SK-N-SH treated with all-trans-retinoic acid at 6 μM for 48 hours (cell line): ENCODE data around the gene CACNA1A.

Experiments used
- ATAC-seq: fragments of 200-7000 bp; cut with Tn5 transposase; 3 replicates; pipeline ENCODE4 v1.9.1; 2020; ENCODE audit warnings: mild to moderate bottlenecking, moderate library complexity
- BACH2 ChIP-seq: fragments of 250-450 bp; sonication (Bioruptor Pico); IDR thresholded peaks from 2 replicates; pipeline ENCODE4 v1.9.0; 2021; ENCODE audit warnings: mild to moderate bottlenecking, borderline replicate concordance
- CREB5 ChIP-seq: fragments of 250-450 bp; sonication (Bioruptor Pico); IDR thresholded peaks from 2 replicates; pipeline ENCODE4 v1.5.1; 2020; ENCODE audit warnings: low read depth, mild to moderate bottlenecking, moderate library complexity
- CSDC2 ChIP-seq: fragments of 250-450 bp; sonication (Bioruptor Pico); IDR thresholded peaks from 2 replicates; pipeline ENCODE4 v1.5.0; 2020; ENCODE audit warnings: mild to moderate bottlenecking, moderate library complexity
- CSRNP3 ChIP-seq: fragments of 250-450 bp; sonication (Bioruptor Pico); IDR thresholded peaks from 2 replicates; pipeline ENCODE4 v1.5.1; 2021; ENCODE audit warnings: mild to moderate bottlenecking, moderate library complexity
- ESRRG ChIP-seq: fragments of 250-450 bp; sonication (Bioruptor Pico); IDR thresholded peaks from 2 replicates; pipeline ENCODE4 v1.6.1; 2021; ENCODE audit warnings: mild to moderate bottlenecking
- GLIS3 ChIP-seq: fragments of 250-450 bp; sonication (Bioruptor Pico); IDR thresholded peaks from 2 replicates; pipeline ENCODE4 v1.5.0; 2020; ENCODE audit warnings: mild to moderate bottlenecking, moderate library complexity
- ISL1 ChIP-seq: fragments of 250-450 bp; sonication (Bioruptor Pico); IDR thresholded peaks from 2 replicates; pipeline ENCODE4 v2.1.2; 2022; ENCODE audit warnings: mild to moderate bottlenecking, moderate library complexity
- PATZ1 ChIP-seq: fragments of 250-450 bp; sonication (Bioruptor Pico); IDR thresholded peaks from 2 replicates; pipeline ENCODE4 v1.8.0; 2020; ENCODE audit warnings: mild to moderate bottlenecking, moderate library complexity, borderline replicate concordance
- POU6F1 ChIP-seq: fragments of 250-450 bp; sonication (Bioruptor Pico); IDR thresholded peaks from 2 replicates; pipeline ENCODE4 v1.8.0; 2021; ENCODE audit warnings: low read depth, mild to moderate bottlenecking, moderate library complexity, borderline replicate concordance
- PPARA ChIP-seq: fragments of 250-450 bp; sonication (Bioruptor Pico); IDR thresholded peaks from 2 replicates; pipeline ENCODE4 v1.5.0; 2020; ENCODE audit warnings: mild to moderate bottlenecking, borderline replicate concordance
- RARB ChIP-seq: fragments of 250-450 bp; sonication (Bioruptor Pico); IDR thresholded peaks from 2 replicates; pipeline ENCODE4 v1.8.0; 2021; ENCODE audit warnings: mild to moderate bottlenecking, moderate library complexity
- SNAI2 ChIP-seq: fragments of 250-450 bp; sonication (Bioruptor Pico); IDR thresholded peaks from 2 replicates; pipeline ENCODE4 v1.5.0; 2020; ENCODE audit warnings: mild to moderate bottlenecking, moderate library complexity
- TCF4 ChIP-seq: fragments of 250-450 bp; sonication (Bioruptor Pico); IDR thresholded peaks from 2 replicates; pipeline ENCODE4 v1.8.0; 2021; ENCODE audit warnings: mild to moderate bottlenecking, moderate library complexity, borderline replicate concordance
- TOX ChIP-seq: fragments of 250-450 bp; sonication (Bioruptor Pico); IDR thresholded peaks from 2 replicates; pipeline ENCODE4 v1.8.0; 2021; ENCODE audit warnings: mild to moderate bottlenecking, moderate library complexity, borderline replicate concordance
- TSHZ2 ChIP-seq: fragments of 250-450 bp; sonication (Bioruptor Pico); IDR thresholded peaks from 2 replicates; pipeline ENCODE4 v1.5.0; 2020; ENCODE audit warnings: mild to moderate bottlenecking, moderate library complexity
- ZFP3 ChIP-seq: fragments of 250-450 bp; sonication (Bioruptor Pico); IDR thresholded peaks from 2 replicates; pipeline ENCODE4 v1.5.0; 2020; ENCODE audit warnings: mild to moderate bottlenecking, moderate library complexity
- ZFP30 ChIP-seq: fragments of 450-650 bp; formaldehyde crosslinking; IDR thresholded peaks from 2 replicates; pipeline ENCODE4 v1.5.0; 2022; ENCODE audit warnings: mild to moderate bottlenecking, moderate library complexity
- ZNF565 ChIP-seq: fragments of 450-650 bp; formaldehyde crosslinking; conservative IDR thresholded peaks from 2 replicates; pipeline ENCODE4 v1.5.0; 2020; ENCODE audit warnings: low read depth, mild to moderate bottlenecking, moderate library complexity
- ZNF70 ChIP-seq: fragments of 450-650 bp; formaldehyde crosslinking; IDR thresholded peaks from 2 replicates; pipeline ENCODE4 v1.5.0; 2020; ENCODE audit warnings: mild to moderate bottlenecking, moderate library complexity
- ZNF8 ChIP-seq: fragments of 450-650 bp; formaldehyde crosslinking; IDR thresholded peaks from 2 replicates; pipeline ENCODE4 v1.5.0; 2020; ENCODE audit warnings: mild to moderate bottlenecking, moderate library complexity

The CACNA1A gene

GRCh38 chr19:13370948-13371347 is 135.3 kb downstream of the CACNA1A start:
- ATAC-seq, result no peak
- TF ChIP-seq ZFP3 (CRISPR knock-in tag) (no peak), BACH2 (no peak), TOX (CRISPR knock-in tag) (no peak), RARB (CRISPR knock-in tag) (no peak), POU6F1 (CRISPR knock-in tag) (no peak), SNAI2 (no peak), TSHZ2 (CRISPR knock-in tag) (no peak), TCF4 (no peak), PPARA (no peak), ZNF565 (CRISPR knock-in tag) (no peak), ESRRG (CRISPR knock-in tag) (no peak), GLIS3 (CRISPR knock-in tag) (no peak), CREB5 (CRISPR knock-in tag) (no peak), ZNF8 (no peak), CSRNP3 (no peak)

GRCh38 chr19:13366529-13367143 is 139.6 kb downstream of the CACNA1A start:
- ATAC-seq, result peak; percentile 88
- no peak for TF ChIP-seq PATZ1
- no peak for TF ChIP-seq RARB (CRISPR knock-in tag)

- no peak for TF ChIP-seq TOX (CRISPR knock-in tag)
- no peak for TF ChIP-seq CSDC2
- no peak for TF ChIP-seq ZFP30 (CRISPR knock-in tag)
- no peak for TF ChIP-seq POU6F1 (CRISPR knock-in tag)
- TF ChIP-seq ZNF70 (CRISPR knock-in tag), result no peak
- TF ChIP-seq ISL1 (CRISPR knock-in tag), result no peak
- TF ChIP-seq TSHZ2 (CRISPR knock-in tag), result no peak
- no peak for TF ChIP-seq PATZ1
- no peak for TF ChIP-seq ZNF565 (CRISPR knock-in tag)
- TF ChIP-seq PPARA, result no peak
- TF ChIP-seq, all 23 proteins: peak for 0
- no peak for ATAC-seq
Measured at GRCh38 chr19:13363954-13364353, 142.3 kb downstream of the CACNA1A start.
